PC-9 (cell line): Measurements from ENCODE around the gene CDH12. TPM values are rescaled to one million over a fixed set of nuclear protein-coding genes. Genes with fewer than 3 reads are reported as not detected.

Source experiments
- BruUV-seq: library from RNA; stranded (reverse); fragments of 400-500 nt; replicated peaks from 2 replicates; lab custom pipeline; 2021; lab: Mats Ljungman, UMichigan
- CTCF ChIA-PET: fragments of 300-600 bp; sonication (Branson Sonifier 250); formaldehyde crosslinking; loops from one replicate; lab custom pipeline; 2022; ENCODE audit warnings: antibody characterized with exemption; lab: Charles Lee
- POLR2A ChIA-PET: fragments of 300-600 bp; sonication (Branson Sonifier 250); formaldehyde crosslinking; loops from one replicate; lab custom pipeline; 2022; ENCODE audit warnings: antibody characterized with exemption; ENCODE audit not compliant: unreplicated experiment; lab: Charles Lee
- DNase-seq, 2 experiments: peaks; one replicate each; pipeline versions ENCODE4 v3.0.0 to v3.0.0-alpha.2; 2015 to 2022; ENCODE audit warnings: mixed read lengths in 1 of 2
- H2AFZ ChIP-seq: fragments of 200-600 bp; sonication (generic); 2 replicates; pipeline ENCODE4 v1.8.1; 2017; ENCODE audit warnings: antibody characterized with exemption
- H3F3A ChIP-seq: fragments of 200-600 bp; sonication (generic); 2 replicates; pipeline ENCODE4 v1.8.1; 2017; ENCODE audit warnings: antibody characterized with exemption, mild to moderate bottlenecking, low read depth; ENCODE audit not compliant: insufficient read depth
- H3K27ac ChIP-seq: fragments of 200-600 bp; sonication (generic); 2 replicates; pipeline ENCODE4 v1.6.1; 2016; ENCODE audit warnings: mixed run types
- H3K27me3 ChIP-seq: fragments of 200-600 bp; sonication (generic); 2 replicates; pipeline ENCODE4 v1.6.1; 2016; ENCODE audit warnings: low read depth, mixed run types; ENCODE audit not compliant: insufficient read depth
- H3K36me3 ChIP-seq: fragments of 200-600 bp; sonication (generic); 2 replicates; pipeline ENCODE4 v1.6.1; 2016; ENCODE audit warnings: low read depth, mixed run types
- H3K4me1 ChIP-seq: fragments of 200-600 bp; sonication (generic); replicated peaks from 2 replicates; pipeline ENCODE4 v1.6.1; 2016; ENCODE audit warnings: mixed run types; ENCODE audit not compliant: insufficient read depth
- H3K4me2 ChIP-seq: fragments of 200-600 bp; sonication (generic); 2 replicates; pipeline ENCODE4 v1.6.1; 2017; ENCODE audit warnings: mixed run types
- H3K4me3 ChIP-seq: fragments of 200-600 bp; sonication (generic); 2 replicates; pipeline ENCODE4 v1.6.1; 2016; ENCODE audit warnings: mixed run types
- H3K79me2 ChIP-seq: fragments of 200-600 bp; sonication (generic); 2 replicates; pipeline ENCODE4 v1.6.1; 2017; ENCODE audit warnings: low read depth, mixed run types
- H3K9me2 ChIP-seq: fragments of 200-600 bp; sonication (generic); 2 replicates; pipeline ENCODE4 v1.8.1; 2017; ENCODE audit warnings: mild to moderate bottlenecking; ENCODE audit not compliant: insufficient read depth
- H3K9me3 ChIP-seq: fragments of 200-600 bp; sonication (generic); 2 replicates; pipeline ENCODE4 v1.8.1; 2016; ENCODE audit warnings: low read depth; ENCODE audit not compliant: insufficient read depth
- H4K20me1 ChIP-seq: fragments of 200-600 bp; sonication (generic); 2 replicates; pipeline ENCODE4 v1.8.1; 2017; ENCODE audit not compliant: insufficient read depth
- CTCF ChIP-seq: fragments of 200-600 bp; sonication (generic); conservative IDR thresholded peaks from 2 replicates; pipeline ENCODE4 v1.6.1; 2017; ENCODE audit warnings: mixed run types, antibody characterized with exemption, mild to moderate bottlenecking, moderate library complexity
- EZH2 ChIP-seq: fragments of 200-600 bp; sonication (generic); IDR thresholded peaks from 2 replicates; pipeline ENCODE4 v1.8.0; 2017; ENCODE audit warnings: antibody characterized with exemption, low read depth
- intact Hi-C: fragments of 100-400 bp; cut with micrococcal nuclease; formaldehyde crosslinking; loops from one replicate; pipeline ENCODE4 v1.10.0; 2022; ENCODE audit not compliant: unreplicated experiment
- total RNA-seq: library from RNA; stranded (reverse); gene quantifications from 2 replicates; pipeline ENCODE4 v1.2.3, GENCODE V29; 2021

The CDH12 gene
- total RNA-seq, 1 experiment from 2014 or later, result not detected

- no peaks in the 10 kb centered on the region for H3K9me3 ChIP-seq
- no peak overlapping the region for H2AFZ ChIP-seq
- no peak overlapping the region for H3K4me3 ChIP-seq
- no peaks in the 10 kb centered on the region for H3K27me3 ChIP-seq
- no peak for DNase-seq
- H3K9me2 ChIP-seq, result no peaks in the 10 kb centered on the region
- H4K20me1 ChIP-seq, result no peaks in the 10 kb centered on the region
- H3F3A ChIP-seq, result no peaks in the 10 kb centered on the region
- no TSS peak for BruUV-seq
- no peaks in the 10 kb centered on the region for H3K36me3 ChIP-seq
- no peaks in the 10 kb centered on the region for H3K4me1 ChIP-seq
- TF ChIP-seq EZH2 (no peak), CTCF (no peak)
- H3K4me2 ChIP-seq, result no peak overlapping the region
- no peak overlapping the region for H3K27ac ChIP-seq
- CTCF ChIA-PET, result no interaction called here
- POLR2A ChIA-PET, result no interaction called here
- intact Hi-C loops, result no loop called here
- no peaks in the 10 kb centered on the region for H3K79me2 ChIP-seq
Observed at GRCh38 chr5:22719842-22720241, 133.3 kb downstream of the CDH12 start.

GRCh38 chr5:22710660-22711059, 142.5 kb downstream of the CDH12 start:
- H3K79me2 ChIP-seq, result no peaks in the 10 kb centered on the region
- H3K4me2 ChIP-seq, result no peak overlapping the region
- CTCF ChIA-PET, result no interaction called here
- no peaks in the 10 kb centered on the region for H3K27me3 ChIP-seq
- intact Hi-C loops, result no loop called here
- H3K9me3 ChIP-seq, result no peaks in the 10 kb centered on the region
- H3F3A ChIP-seq, result no peaks in the 10 kb centered on the region
- no peak overlapping the region for H2AFZ ChIP-seq
- no peak for TF ChIP-seq CTCF
- no peak for TF ChIP-seq EZH2
- DNase-seq, result no peak
- H3K27ac ChIP-seq, result no peak overlapping the region
- POLR2A ChIA-PET, result no interaction called here
- no peaks in the 10 kb centered on the region for H4K20me1 ChIP-seq
- H3K4me1 ChIP-seq, result no peaks in the 10 kb centered on the region
- no TSS peak for BruUV-seq
- no peak overlapping the region for H3K4me3 ChIP-seq
- no peaks in the 10 kb centered on the region for H3K9me2 ChIP-seq
- no peaks in the 10 kb centered on the region for H3K36me3 ChIP-seq

GRCh38 chr5:22709743-22710142, 143.4 kb downstream of the CDH12 start:
- Histone ChIP-seq H3K36me3 (no peaks in the 10 kb centered on the region), H4K20me1 (no peaks in the 10 kb centered on the region), H3K27ac (no peak overlapping the region), H3K4me1 (no peaks in the 10 kb centered on the region), H3F3A (no peaks in the 10 kb centered on the region), H3K27me3 (no peaks in the 10 kb centered on the region), H3K4me3 (no peak overlapping the region), H3K79me2 (no peaks in the 10 kb centered on the region), H3K9me3 (no peaks in the 10 kb centered on the region), H3K9me2 (no peaks in the 10 kb centered on the region), H3K4me2 (no peak overlapping the region), H2AFZ (no peak overlapping the region)
- ChIA-PET CTCF (no interaction called here), POLR2A (no interaction called here)
- TF ChIP-seq EZH2 (no peak), CTCF (no peak)
- DNase-seq, result no peak
- BruUV-seq, result no TSS peak
- intact Hi-C loops, result no loop called here
